GM21717 (cell line): ENCODE measurements around the gene MUC13.

Experiments used
- ATAC-seq: cut with Tn5 transposase; IDR thresholded peaks from one replicate; pipeline ENCODE4 v1.9.1; 2021; ENCODE audit warnings: mild to moderate bottlenecking, moderate library complexity; ENCODE audit not compliant: unreplicated experiment

MUC13 gene

DNA sequence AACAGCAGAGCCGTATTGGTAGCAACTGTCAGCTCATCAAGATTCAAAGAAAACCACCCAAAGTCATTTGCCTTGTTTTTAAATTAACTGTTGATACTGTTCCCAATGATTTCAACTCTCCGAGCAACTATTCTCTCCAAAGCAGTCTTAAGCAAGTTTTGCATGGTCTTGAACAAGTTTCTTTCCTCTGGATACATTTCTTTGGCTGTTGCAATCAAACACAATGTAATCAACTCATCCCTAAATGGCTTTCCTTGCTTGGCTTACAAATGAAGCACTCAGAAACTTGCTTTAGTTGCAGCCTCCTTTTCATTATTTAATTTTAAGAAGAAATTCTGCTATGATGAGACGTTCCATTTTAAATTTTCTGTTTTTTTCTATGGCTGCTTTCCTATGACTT is 15.5 kb upstream of the MUC13 start:
- ATAC-seq, result no peak

DNA sequence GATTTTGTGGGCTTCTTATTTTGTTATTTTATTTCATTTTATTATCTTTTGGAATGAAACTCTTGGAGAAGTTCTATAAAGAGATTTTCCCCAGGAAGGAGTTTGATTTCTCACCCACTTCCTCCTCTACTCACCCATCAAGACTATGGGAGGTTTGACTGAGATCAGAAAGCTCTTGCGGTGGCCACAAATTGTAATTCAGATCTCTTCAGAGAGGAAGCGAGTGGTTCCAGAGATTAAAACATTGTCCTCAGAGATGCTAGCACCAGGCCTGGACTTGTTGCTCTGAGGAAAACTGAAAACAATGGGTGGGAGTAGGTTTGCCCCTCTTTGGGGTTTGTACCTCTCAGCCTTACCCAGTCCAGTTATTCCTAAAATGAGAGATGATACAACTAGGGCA is 8.1 kb upstream of the MUC13 start:
- ATAC-seq, result no peak

DNA sequence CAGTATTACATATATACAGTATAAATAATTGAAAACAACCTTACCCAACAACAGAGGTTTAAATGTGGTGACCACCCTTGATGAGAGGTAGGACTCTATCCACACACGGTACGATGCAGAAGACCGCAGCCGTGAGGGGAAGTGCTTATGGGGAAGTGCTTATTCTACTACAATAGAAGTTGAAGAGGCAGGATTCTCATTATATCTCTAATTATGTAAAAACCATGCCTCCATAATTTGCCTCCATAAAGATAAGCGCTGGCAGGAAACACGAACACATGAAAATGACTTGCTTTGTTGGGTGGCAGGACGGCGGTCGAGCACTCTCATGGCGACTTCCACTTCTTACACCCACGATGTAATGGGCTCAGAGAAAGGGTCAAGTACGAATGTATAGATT is 7.2 kb upstream of the MUC13 start:
- ATAC-seq, result no peak

DNA sequence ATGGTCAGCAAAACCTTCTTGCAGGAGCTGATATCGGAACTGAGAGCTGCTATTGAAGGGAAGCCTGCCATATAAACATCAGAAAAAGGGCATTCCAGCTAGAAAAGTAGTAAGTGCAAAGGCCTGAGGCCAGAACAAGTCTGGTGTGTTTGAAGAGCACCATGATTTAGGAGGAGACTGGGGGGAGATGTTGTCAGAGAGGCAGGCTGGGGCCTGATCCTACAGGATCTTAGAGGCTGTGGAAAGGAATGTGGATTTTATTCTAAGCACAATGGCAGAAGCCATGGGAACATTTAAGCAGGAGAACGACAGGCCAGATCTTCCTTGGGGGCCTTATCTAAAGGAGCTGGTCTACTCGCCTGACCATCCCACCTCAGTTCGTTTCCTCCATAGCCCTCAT is 5.1 kb upstream of the MUC13 start:
- ATAC-seq, result no peak

DNA sequence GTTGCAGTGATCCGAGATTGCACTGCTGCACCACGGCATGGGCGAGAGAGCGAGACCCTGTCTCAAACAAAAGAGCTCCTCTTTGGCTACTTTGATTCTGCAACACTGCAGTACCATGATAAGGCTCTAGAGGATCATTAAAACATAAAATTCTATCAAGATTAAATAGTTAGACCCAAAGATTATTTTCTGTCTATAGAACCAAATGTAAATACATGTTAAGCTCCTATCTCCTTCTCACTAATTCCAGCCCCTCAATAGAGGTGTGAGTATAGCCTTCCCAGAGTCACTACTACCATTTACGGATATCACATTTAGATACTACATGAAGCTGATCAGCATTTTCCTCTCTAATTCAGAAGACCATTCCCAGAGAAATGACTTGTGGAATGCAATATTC is 4.3 kb upstream of the MUC13 start:
- ATAC-seq, result no peak

DNA sequence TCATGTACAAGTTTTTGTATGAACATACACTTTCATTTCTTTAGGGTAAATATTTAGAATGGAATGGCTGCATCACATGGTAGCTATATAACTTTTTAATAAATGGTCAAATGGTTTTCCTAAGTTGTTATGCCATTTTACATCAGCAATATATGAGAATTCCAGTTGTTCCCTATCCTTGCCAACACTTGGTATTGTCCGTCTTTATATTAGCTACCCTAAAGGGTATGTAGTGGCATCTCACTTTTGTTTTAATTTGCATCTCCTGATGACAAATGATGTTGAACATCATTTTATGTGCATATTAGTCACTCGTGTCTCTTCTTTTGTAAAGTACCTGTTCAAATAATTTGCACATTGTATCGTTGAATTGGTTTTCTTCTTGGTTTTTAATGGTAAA is 2.5 kb upstream of the MUC13 start:
- no peak for ATAC-seq

DNA sequence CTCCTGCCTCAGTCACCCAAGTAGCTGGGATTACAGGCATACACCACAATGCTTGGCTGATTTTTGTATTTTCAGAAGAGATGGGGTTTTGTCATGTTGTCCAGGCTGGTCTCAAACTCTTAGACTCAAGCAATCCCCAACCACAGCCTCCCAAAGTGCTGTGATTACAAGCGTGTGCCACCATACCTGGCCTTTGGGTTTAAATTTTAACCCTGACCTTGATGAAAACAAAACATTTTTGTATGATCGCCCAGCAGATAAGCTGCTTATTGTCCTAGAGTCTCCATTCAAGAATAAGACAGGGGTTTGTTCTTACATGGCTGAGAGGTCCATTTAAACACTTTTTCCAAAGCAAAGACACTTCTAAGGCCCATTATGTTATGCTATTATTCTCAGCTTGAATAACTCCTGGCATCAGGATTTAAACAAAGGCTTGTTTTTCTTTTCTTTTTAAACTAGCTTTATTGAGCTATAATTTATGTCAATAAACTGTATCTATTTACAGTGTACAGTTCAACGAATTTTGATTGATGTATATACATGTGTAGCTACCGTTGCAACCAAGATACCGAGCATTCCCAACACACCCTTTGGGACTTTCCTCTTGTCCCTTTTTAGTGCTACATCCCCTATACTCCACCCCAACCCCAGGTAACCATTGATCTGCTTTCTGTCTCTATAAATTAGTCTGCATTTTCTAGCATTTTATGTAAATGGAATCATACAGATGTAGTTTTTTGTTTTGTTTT is 1.4 kb upstream of the MUC13 start:
- no peak for ATAC-seq

DNA sequence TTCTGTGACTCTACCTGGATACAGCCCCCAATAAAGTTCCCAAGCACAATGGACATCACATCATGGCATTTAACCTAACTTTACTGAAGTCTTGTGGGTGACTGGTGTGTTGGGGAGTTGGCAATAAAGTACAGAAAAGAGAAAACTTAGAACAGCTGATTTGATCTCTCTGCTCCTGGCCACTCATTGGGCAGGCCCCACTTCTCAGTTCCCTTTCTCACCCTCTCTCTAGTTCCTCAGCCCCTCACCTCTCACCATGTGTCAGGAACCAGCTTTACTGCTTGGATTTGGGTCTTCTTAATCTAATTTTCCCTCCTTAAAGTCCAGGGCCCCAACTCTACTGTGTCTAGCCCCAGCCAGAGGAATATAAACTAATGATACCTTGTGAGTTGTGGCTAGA is 713 bp upstream of the MUC13 start:
- no peak for ATAC-seq

DNA sequence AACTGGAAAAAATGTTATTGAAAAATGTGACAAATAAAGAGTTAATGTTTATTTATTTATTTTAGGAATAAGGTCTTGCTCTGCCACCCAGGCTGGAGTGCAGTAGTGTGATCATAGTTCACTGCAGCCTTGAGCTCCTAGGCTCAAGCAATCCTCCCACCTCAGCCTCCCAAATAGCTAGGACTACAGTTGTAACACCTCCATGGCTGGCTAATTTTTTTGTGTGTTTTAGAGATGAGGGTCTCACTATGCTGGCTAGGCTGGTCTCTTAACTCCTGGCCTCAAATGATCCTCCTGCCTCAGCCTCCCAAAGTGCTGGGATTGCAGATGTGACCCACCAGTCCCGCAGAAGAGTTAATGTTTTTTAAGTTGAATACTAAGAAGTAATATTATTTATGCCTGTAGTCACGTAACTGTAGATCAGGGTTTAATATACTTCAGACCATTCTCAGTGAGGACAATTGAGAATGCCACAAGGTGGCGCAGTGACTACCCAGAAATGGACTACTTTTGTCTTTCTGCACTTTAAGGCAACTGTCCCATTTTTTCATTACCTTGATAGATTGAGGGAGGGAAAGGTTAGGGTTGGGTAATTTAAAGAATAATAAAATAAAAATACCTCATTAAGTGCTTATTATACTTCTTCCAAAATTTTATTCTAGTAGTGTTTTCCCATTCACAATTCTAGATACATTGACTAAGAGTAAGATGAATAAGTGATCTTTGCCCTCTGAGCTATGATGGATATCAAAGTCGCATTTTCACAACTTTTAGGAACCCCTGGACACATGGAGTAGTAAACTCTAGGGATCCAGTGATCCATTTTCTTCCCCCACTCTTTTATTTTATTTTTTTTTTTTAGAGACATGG is 6.0 kb downstream of the MUC13 start:
- no peak for ATAC-seq

DNA sequence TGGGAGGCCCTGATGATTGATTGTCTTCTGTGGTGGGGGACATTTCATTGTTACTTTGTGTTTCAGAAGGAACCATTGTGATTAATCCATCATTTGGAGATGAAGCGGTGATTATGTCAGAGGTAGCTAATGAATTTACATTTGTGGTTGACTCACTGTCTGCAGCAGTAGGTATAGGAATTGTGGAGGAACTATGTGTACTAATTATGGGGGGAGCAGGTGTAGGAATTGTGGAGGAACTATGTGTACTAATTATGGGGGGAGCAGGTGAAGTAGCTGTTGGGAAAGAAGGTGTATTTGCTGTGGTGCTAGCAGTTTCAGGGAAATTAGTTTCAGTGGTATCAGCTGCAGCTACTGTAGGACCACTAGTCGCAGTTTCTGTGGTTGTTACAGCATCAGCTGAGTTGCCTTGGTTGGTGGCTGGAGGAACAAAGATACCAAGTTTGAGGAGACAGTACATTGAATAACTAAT is 6.9 kb downstream of the MUC13 start:
- peak; percentile 61 for ATAC-seq

DNA sequence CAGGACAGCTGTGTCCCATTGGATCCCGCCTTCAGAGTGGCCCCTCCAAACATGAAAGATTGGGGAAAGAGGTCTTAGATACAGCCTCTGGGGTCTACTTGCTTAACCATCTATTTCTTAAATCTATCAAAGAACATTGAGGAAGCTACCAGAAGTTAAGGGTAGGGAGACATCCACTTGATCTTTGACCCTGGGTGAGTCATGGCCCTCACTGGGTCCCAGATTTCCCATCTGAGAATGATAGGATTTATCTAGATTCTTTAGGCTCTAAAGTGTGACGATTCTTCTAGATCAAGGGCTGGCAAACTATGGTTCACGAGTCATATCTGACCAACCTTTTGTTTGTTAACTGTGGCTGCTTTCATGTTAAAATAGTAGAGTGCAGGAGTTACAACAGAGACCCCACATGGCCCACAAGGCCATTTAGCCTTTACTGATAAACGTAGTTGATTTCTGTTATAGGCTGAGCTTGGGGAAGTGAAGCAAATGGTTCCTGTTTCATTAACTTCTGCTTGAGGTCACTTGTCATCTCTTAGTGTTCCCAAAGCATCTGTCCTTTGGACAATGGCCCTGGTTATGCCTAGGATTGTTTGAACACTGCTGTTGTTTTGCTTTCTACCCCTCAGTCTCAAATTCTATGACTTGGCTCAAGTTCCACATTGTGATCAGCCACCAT is 8.0 kb downstream of the MUC13 start:
- no peak for ATAC-seq

DNA sequence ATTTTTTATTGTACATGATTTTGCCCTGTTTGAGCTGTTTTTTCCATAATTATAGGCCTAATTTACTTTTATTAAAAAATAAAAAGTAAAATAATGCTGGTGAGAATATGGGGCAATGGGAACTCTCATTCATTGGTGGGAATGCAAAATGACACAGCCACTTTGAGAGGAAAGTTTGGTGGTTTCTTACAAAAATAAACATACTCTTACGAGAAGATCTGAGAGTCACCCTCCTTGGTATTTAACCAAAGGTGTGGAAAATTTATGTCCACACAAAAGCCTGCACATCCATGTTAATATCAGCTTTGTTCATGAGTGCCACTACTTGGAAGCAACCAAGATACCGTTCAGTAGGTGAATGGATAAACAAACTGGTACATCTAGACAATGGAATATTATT is 9.8 kb downstream of the MUC13 start:
- no peak for ATAC-seq

DNA sequence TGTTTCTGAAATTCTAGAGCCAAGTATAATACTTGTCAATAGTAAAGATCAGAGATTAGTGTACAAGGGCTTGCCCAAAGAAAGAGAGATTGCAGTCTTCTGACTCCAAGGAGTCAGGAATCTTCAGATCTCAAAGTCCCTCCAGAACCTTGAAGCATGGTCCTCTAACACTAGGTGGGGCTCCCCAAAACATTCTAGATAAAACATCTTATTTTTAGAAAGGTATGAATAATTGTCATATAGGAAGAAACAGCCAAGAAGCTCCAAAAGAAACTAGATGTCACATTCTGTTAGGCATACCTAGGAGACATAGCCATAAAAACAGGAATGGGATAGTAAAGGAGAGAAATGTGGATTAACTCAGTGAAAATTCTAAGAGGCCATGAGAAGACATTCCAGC is 10.7 kb downstream of the MUC13 start:
- ATAC-seq, result no peak

DNA sequence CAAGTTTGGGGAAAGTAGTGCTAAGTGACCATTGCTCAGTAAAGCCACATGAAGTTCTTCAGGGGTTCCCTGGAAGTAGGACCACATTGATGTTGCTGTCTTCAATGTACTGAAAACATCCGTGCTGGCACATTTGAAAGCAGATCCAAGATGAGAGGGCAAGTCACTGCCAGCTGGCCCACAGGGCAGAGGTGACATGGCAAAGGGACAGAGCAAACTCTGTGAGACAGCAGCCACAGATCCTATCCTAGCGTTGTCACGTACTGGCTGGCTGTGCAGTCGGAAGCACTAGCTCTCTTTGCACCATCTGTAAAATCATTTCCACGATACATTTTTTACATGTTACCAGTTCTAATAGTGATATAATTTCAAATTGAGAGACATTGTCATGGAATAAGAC is 13.8 kb downstream of the MUC13 start:
- no peak for ATAC-seq

DNA sequence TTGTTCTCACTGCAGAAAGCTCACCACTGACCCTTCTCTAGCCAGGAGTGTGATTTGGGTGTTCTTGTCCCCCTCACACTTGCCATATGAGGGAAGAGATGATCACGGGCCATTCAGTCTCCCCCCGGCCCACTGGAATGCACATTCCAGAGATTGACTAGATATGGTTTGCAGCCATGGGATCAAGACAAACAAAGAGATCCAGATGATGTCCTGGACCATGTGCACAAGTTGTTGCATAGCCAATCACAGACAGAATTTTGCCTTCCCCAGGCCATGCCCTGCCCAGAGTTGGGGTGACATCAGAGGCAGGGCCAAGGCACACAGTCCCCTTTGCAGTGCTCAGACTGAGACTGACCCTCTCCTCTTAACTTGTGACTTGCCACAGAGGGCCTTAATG is 14.8 kb downstream of the MUC13 start:
- no peak for ATAC-seq

DNA sequence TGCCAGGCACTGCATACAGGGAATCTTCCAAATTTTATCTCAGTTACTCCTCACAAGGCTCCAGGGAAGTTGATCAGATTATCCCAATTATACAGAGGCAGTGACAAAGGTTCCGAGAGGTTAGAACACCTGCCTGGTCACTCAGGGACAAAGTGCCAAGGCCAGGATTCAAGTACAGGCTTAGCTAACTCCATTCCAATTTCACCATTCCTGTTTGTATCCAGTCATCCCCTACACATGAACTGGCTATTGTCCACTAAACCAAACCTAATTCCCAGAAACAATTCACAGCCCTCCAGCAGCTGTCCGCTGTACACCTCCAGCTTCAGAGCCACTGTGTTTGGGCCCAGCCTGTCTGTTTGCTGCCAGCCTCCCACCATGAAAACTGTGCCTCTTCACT is 16.0 kb downstream of the MUC13 start:
- ATAC-seq, result no peak

DNA sequence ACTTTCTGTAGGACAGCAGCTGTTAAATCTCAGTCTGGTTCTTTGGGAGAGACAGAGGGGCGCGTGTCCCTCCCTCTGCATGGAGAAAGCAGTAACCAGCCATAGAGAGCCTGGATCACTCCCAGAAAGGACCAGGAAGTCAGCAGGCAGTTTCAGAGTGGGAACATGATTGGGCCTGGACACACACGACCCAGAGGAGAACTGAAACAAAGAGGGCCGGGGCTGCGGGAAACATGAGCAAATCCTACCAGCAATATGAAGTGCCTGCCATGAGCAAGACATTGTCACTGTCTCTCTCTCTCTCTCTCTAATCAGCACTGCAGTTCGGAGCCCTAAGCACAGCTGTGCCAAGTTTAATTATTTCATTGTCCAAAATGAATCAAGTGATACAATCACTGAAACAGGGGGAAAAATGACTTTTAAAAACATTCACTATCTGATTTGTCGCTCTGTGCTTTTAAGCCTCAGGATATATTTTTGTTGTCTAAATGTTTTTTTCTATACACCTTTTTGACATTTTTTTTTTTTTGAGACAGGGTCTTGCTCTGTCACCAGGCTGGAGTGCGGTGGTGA is 17.6 kb downstream of the MUC13 start:
- ATAC-seq, result no peak

DNA sequence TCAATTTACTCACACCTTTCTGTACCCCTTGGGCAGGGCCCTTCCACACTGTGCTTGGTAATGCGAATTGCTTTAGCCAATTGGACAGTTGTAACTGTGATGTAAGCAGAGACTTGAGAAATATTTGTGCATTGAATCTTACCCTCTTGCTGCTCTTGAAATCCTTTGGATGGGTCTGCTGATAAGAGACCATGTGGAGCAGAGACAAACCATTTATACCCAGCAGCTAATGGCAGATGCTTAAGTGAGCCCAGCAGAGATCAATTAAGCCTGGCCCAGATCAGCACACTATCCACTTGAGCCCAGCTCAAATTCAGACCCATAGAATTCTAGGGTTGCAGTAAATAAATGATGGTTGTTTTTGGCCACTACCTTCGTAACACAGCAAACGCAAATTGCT is 19.3 kb downstream of the MUC13 start:
- no peak for ATAC-seq

DNA sequence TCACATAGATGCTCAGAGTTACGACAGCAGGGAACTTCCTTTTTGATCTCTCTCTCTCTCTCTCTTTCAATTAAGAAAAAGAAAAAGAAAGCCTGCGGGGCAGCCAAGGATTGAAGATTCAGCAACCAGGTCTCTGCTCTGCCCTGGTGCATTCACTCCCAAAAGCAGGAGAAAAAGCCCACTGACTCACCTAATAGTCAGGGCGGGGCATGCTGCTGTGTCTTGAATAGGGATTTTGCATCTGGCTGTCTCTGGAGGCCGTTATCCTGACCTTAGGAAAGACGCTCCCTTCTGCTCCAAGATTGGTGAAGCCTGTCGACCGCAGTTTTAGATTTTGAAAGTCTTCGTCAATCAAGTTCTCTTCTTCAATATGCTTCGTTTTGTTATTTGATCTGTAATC is 26.6 kb downstream of the MUC13 start:
- no peak for ATAC-seq

DNA sequence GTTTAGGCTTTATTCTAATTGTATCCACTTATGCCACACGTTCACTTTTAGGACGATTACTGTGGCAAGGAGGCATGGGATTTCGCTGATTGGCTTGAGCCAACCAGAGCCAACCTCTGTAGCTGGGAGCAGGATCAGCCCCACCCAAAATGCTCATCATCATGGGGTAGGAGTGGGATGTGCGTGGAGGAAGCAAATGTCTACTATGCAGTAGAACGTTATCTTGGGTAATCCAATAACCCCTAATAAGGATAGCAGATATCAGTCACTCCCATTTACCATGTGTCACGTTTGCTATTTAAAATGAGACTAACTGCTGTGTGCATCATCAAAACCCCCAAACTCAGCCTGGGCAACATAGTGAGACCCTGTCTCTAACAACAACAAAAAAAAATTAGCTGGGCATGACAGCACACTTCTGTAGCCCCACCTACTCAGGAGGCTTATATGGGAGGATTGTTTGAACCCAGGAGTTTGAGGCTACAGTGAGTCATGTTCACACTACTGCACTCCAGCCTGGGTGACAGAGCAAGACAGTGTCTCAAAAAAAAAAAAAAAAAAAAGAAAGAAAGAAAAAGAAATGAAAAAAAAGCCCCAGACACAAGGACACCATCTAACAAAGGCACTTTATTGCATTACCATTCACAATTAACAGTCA is 29.6 kb downstream of the MUC13 start:
- no peak for ATAC-seq
